H1 (cell line): ENCODE data around the gene DPYSL3. TPM values are rescaled to one million over a fixed set of nuclear protein-coding genes. Genes with fewer than 3 reads are reported as not detected.

Experiments used
- KDM5A ChIP-seq: fragments of 200-600 bp; IDR thresholded peaks from 2 replicates; pipeline ENCODE4 v1.7.1; 2012; ENCODE audit warnings: mild to moderate bottlenecking, low read length, inconsistent platforms, mixed read lengths
- RFX5 ChIP-seq: IDR thresholded peaks from 2 replicates; pipeline ENCODE4 v1.6.1; 2011; ENCODE audit warnings: low read depth, low read length, improper control_type of control experiment, borderline replicate concordance
- RXRA ChIP-seq: IDR thresholded peaks from 2 replicates; pipeline ENCODE4 v1.6.1; 2011; ENCODE audit warnings: low read depth, mild to moderate bottlenecking, low read length, moderate library complexity; ENCODE audit not compliant: insufficient read depth
- polyA plus RNA-seq, 7 experiments: library from polyadenylated mRNA; depleted of rRNA in 3 of 7; stranded (reverse) in 5 of 7; unstranded in 2 of 7; fragments of >200 nt in 5 of 7; fragments of 200-250 nt in 2 of 7; gene quantifications; 1 replicate in 5 of 7; 2 replicates in 1 of 7; 4 replicates in 1 of 7; pipeline versions ENCODE4 v1.2.1 to v1.2.3, GENCODE V29; 2011 to 2013; ENCODE audit warnings: missing spikeins in 2 of 7, mixed read lengths in 2 of 7
- total RNA-seq: library from RNA; stranded (reverse); fragmentation: NEBNext Ultra II Directional; extraction: Animal tissue kit (Norgen Biotek cat#: 25700); gene quantifications from 2 replicates; pipeline ENCODE4 v1.2.1, GENCODE V29; 2021

The DPYSL3 gene
- total and polyA plus RNA-seq, 2 of the 8 experiments (the other 6 are each of a cell fraction or from before 2014, with no cell fraction given) = 268 to 387 TPM

- TF ChIP-seq RFX5 (no peak), RXRA (no peak), KDM5A (no peak)
Observed at GRCh38 chr5:147418613-147419012, 91.3 kb downstream of the DPYSL3 start (continued).
